ENCODE results near the gene DPF3. TPM values are rescaled to one million over a fixed set of nuclear protein-coding genes. Genes with fewer than 3 reads are reported as not detected.
A peak's percentile ranks its signal among the peaks of the same experiment; 100 is the strongest.
"Not testable (repeated sequence)": the region's sequence is repeated elsewhere in the genome, so short reads cannot be mapped to it uniquely, and the experiment has no call there.

DPF3 gene
- total RNA-seq, 1 donor from 2014 or later = 5.2 TPM

DNA sequence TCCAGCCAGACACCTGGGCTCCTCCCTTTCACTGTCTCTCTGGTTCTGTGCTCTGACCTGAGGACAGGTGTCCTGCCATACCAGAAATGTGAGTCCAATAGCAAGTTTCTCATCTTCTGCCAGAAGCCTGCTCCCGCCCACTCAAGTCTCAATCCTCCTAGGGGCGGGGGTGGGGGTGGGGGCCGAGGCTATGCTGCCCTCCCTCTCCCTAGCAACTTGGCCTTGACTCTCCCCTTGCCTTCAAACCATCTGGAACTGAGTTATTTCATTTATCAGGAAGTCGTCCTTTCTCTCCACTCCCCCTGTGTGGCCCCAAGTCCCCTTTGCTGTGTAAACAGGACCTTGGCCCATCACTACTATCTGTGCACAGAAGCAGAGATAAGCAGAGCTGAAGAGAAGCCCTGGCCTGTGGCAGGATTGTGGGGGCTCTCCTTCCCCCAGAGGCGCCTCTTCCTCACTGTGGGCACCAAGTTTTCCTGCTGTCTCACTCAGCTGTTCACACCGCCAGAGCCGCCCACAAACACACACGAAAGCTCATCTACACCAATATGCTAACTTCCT, 117.1 kb downstream of the DPF3 start:
- DNase-seq (ENCODE audit: low spot score) = peak; percentile 63
- peak; percentile 95 for ATAC-seq

DNA sequence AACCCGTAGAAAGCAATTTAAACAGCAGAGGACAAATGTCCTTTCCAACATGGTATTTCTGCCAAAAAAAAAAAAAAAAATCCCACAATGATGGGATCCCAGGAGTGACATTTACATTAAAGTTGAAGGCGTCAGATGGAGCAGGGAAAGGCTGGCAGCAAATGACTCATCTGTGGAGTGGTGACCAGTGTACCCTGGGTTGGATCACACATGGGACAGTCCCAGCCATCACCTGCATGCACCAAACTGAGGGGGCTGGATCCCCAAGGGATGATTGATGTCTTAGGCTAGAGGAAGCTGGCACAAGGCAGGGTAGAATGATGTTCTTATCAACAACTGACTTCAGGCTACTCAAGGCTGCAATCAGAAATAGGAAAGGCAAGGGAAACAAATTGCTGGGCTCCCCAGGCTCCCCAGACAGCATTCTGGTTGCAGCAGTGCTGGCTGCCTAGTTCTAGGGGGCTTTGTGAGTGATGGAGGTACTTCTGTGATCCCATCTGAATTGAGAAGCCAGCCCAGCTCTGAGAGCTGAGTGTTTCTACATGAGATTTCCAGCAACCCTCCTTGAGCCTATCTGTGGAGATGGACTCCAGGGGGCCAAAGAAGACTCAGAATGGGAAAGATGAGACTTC, 117.9 kb downstream of the DPF3 start:
- DNase-seq (ENCODE audit: low spot score) (no peak), ATAC-seq (peak; percentile 35)

- ATAC-seq = no peak
- no peak for DNase-seq (ENCODE audit: low spot score)
These were observed 118.8 kb downstream of the DPF3 start for GRCh38 chr14:72774894-72775620.

GRCh38 chr14:72774141-72774540, 119.8 kb downstream of the DPF3 start:
- no peak for DNase-seq (ENCODE audit: low spot score)
- no peak for ATAC-seq

GRCh38 chr14:72771561-72771960, 122.3 kb downstream of the DPF3 start:
- no peak for DNase-seq (ENCODE audit: low spot score)
- no peak for ATAC-seq

DNA sequence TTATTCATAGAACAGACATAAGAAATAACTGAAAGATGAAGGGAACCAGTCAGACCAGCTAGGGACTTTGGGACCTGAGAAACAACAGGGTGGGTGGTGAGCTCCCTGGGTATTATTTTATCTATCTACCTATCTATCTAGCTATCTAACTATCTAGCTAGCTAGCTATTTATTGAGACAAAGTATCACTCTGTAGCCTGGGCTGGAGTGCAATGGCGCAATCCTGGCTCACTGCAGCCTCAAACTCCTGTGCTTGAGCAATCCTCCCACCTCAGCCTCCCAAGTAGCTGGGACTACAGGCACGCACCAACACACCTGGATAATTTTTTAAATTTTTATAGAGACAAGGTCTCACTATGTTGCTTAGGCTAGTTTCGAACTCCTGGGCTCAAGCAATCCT, 127.6 kb downstream of the DPF3 start:
- ATAC-seq = no peak
- DNase-seq (ENCODE audit: low spot score) = no peak

DNA sequence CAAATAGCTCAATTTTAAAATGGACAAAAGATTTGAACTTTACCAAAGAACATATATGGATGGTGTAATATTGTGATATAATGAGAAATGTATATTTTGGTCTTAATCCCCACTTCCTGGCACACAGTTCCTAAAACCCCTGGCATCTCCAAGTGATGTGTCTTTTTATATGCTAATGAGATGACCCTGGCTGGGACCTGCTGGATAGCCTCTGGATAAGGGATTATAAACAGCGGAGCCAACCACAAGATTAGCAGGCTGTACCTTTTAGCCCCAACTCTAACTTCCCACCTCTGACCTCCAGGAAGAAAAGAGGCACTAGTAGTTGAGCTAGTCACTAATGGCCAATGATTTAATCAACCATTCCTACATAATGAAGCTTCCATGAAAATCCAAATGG, 130.0 kb downstream of the DPF3 start:
- no peak for ATAC-seq
- DNase-seq (ENCODE audit: low spot score) = no peak

- ATAC-seq = no peak
- DNase-seq (ENCODE audit: low spot score) = no peak
These were observed 134.2 kb downstream of the DPF3 start for GRCh38 chr14:72759670-72760069.

DNA sequence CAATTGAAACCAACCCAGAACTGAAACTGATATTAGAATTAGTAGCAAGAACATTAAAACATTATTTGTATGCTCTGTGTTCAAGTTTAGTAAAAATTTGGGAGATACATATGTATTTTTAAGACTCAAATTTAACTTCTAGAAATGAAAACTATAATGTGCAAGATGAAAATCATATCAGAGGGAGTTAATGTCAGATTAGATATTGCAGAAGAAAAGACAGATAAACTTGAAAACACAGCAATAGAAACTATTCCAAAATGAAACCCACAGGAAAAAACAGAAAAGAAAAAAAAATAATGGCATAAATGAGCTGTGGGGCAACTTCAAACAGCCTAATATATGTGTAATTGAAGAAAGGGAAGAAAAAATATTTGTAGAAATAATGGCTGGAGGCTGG, 134.9 kb downstream of the DPF3 start:
- no peak for ATAC-seq
- no peak for DNase-seq (ENCODE audit: low spot score)

DNA sequence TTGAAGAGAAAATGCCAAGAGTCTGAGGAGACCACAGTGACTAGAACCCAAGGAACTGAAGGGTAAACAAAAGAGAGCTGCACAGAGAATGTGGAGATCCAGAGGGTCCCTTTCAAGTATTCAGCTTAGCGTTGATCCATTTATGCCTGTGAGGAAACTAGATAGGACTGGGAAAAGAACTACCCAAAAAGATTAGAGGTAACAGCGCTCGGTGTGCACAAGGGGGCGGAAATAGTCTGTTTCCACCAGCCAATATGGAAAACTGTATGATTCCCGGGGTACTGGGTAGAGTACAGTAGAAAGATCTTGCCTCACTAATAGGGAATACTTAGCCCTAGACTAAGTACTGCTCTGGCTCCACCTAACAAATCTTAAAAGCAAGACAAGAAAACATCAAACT, 135.5 kb downstream of the DPF3 start:
- no peak for ATAC-seq
- no peak for DNase-seq (ENCODE audit: low spot score)

GRCh38 chr14:72756967-72757366, 136.9 kb downstream of the DPF3 start:
- no peak for DNase-seq (ENCODE audit: low spot score)
- ATAC-seq = no peak

DNA sequence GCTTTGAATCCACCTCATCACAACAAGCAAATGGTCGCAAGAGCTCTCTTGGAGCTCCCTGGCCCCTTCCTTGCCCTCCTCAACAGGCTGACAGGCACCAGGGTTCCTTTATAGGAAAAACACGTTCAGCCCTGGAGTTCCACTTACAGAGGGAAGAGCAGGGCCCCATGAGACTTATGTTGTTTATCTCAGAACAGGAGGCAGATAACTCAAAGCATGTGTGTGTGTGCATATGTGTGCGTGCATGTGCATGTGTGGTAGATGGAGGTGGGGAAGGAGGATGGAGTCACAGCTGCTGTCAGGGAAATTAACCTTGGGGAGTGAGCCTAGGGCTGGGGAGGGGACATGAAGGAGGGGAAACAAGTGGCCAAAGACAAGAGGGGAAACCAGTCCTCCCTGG, 138.1 kb downstream of the DPF3 start:
- no peak for ATAC-seq
- DNase-seq (ENCODE audit: low spot score) = no peak

DNA sequence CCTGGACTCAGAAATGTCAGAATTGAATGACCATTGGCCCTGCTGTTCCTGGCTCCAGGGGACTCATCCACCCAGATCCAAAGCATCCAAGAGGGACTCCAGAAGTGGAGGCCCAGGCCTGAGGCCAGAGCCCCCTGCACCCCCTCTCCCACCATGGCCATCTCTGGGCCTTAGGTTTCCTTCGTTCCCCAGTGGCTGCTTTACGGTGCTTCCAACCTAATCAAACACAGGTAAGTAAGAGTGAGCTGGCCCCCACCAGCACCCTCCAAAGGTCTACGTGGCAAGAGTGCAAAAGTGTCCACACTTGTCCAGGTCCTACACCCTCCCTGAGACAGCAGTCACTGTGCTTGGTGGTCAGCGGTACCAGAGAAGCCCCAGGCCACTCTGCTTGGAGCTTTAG, 139.0 kb downstream of the DPF3 start:
- no peak for ATAC-seq
- DNase-seq (ENCODE audit: low spot score) = no peak

DNA sequence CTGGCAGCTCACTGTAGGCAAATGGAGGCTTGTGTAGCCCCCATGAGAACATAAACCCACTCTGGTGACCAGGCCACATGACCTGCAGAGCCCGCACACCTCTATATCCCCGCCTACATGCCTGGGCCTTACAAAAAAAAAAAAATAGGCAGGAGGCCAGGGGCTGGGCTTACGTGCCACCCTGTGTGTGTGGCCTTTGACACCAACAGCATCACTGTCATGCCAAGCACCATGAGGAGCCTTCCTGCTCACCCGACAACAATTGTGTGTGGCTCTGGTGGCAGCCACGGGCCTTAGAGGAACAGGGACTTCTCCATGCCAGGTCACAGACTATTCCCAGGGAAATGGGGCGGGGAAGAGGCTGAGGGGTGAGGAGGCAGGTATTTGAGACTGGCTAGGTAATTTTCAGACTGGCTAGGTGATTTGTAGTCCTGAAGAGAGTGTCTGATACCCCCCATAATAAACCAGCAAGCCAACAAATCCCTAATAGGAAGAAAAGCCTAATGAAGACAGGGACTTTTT, 140.0 kb downstream of the DPF3 start:
- ATAC-seq (peak; percentile 81), DNase-seq (ENCODE audit: low spot score) (no peak)

- no peak for ATAC-seq
- no peak for DNase-seq (ENCODE audit: low spot score)
These were observed 140.7 kb downstream of the DPF3 start for GRCh38 chr14:72753044-72753710.

- ATAC-seq = no peak
- no peak for DNase-seq (ENCODE audit: low spot score)
These were observed 141.9 kb downstream of the DPF3 start for GRCh38 chr14:72752034-72752412.

GRCh38 chr14:72751276-72752033, 142.4 kb downstream of the DPF3 start:
- ATAC-seq (no peak), DNase-seq (ENCODE audit: low spot score) (no peak)

DNA sequence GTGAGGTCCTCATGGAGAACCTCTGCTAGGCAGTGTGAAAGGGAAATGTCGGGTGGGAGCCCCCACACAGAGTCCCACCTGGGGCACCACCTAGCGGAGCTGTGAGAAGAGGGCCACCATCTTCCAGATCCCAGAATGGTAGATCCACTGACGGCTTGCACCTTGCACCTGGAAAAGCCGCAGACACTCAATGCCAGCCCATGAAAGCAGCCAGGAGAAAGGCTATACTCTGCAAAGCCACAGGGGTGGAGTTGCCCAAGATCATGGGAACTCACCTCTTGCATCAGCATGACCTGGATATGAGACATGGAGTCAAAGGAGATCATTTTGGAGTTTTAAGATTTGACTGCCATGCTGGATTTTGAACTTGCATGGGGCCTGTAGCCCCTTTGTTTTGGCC, 145.0 kb downstream of the DPF3 start:
- ATAC-seq; DNase-seq (ENCODE audit: low spot score): not testable (repeated sequence)

- DNase-seq (ENCODE audit: low spot score) (no peak), ATAC-seq (no peak)
These were observed 146.2 kb downstream of the DPF3 start for GRCh38 chr14:72747652-72748051.

DNA sequence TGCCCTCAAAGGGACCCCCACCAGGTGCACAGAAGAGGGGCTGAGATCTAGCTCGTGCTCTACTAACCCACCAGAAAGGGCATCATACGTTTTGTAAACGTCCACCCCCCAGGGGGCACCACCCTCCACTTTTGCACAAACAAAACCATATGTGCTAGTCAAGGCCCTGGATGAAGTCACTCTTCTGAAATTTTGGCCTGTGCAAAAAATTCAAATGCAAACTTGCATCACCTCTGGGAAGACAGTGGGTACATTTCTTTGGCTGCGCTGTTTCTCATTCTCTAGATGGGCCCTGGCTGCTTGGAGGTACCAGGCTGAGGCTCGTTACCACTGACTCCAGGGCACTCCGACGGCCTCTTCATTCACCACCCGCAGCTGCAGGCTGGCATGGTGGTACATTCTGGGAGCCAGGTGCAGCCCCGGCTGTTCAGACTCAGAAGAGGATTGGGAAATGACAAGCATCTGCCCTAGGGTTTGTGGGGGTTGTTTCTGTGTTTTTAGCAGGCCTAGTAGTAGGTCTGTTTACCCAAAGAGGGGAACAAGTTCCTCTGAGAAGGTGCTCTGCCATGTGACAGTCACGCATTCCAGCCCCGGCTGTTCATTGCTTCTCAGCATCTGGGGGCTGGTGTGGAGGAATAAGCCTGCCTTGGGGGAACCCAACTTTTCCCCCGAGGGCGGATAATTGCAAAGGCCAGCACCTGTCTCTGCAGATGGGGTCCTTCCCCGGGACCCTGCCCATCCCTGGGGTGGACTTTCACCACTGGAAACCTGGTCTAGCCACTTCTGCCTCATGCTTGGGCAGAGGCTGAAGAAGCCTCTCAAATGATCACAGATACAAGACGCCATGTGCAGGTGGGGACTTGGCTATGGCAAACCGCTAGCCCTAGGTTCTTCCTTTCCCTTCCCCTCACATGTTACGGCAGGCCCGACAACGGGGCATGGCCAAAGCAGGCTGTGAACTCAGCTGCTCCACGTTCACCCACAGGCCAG, 147.6 kb downstream of the DPF3 start:
- no peak for ATAC-seq
- no peak for DNase-seq (ENCODE audit: low spot score)
